HG03159 (cell line): ENCODE measurements around the gene RGL3.
"Not testable (repeated sequence)": the region's sequence is repeated elsewhere in the genome, so short reads cannot be mapped to it uniquely, and the experiment has no call there.

Experiments used
- ATAC-seq: cut with Tn5 transposase; IDR thresholded peaks from one replicate; pipeline ENCODE4 v1.9.1; 2021; ENCODE audit warnings: mild to moderate bottlenecking, moderate library complexity; ENCODE audit not compliant: unreplicated experiment

Gene RGL3

DNA sequence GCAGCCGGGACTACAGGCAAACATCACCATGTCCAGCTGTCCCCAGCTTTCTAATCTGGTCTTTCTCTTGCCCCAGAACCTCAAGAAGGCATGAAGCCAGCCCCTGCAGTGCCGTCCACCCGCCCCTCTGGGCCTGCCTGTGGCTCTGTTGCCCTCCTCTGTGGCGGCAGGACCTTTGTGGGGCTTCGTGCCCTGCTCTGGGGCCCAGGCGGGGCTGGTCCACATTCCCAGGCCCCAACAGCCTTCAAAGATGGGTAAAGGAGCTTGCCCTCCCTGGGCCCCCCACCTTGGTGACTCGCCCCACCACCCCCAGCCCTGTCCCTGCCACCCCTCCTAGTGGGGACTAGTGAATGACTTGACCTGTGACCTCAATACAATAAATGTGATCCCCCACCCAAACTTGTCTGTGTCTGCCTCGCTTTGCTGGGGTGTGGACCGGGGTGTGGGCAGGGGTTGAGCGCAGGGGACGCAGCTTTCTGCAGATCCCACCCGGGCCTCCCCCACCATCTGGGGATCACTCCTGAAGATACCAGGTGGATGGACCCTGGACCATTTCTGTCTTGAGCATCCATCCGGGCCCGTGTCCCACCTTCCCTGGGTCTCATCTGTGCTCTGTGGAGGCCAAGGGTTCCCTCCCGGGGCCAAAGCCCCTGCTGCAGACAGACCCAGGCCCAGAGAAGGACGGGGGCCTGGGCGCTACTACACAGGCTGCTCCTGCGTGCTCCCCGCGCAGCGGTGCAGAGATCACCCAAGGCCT, 31.6 kb upstream of the RGL3 start:
- ATAC-seq, result no peak

DNA sequence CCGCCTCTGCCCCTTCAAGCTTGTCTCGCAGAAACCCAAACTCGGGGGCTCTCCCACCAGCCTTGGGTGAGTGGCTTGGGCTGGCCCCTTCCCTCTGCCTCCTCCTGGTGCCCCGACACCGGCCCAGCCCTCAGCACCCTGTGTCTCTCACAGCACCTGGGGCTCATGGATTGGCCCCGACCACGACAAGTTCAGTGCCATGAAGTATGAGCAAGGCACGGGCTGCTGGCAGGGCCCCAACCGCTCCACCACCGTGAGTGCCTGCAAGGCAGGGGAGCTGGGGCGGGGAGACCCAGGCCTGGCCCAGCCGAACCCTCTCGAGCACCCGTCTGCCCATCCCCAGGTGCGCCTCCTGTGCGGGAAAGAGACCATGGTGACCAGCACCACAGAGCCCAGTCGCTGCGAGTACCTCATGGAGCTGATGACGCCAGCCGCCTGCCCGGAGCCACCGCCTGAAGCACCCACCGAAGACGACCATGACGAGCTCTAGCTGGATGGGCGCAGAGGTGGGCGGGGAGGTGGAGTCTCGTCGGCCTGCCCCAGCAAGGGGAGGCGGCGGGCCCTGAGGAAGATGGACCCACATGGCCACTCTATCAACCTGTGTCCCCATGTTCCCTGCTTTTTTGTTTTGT, 29.9 kb upstream of the RGL3 start:
- ATAC-seq, result no peak

DNA sequence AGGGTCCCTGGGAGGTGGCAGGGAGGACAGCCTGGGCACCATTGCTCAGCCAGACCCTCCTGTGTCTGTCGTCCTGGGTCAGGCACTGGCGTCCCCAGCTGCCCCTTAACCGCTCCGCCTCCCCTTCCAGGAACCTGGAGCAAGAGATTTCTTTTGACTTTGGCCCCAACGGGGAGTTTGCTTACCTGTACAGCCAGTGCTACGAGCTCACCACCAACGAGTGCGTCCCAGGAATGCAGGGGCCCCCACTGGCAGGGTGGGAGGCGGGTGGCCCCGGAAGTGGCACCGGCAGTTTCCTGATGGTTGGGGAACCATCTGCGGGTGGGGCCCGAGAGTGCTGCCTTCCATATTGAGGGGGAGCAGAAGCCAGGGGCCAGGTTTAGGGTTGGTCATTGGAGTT, 29.3 kb upstream of the RGL3 start:
- no peak for ATAC-seq

DNA sequence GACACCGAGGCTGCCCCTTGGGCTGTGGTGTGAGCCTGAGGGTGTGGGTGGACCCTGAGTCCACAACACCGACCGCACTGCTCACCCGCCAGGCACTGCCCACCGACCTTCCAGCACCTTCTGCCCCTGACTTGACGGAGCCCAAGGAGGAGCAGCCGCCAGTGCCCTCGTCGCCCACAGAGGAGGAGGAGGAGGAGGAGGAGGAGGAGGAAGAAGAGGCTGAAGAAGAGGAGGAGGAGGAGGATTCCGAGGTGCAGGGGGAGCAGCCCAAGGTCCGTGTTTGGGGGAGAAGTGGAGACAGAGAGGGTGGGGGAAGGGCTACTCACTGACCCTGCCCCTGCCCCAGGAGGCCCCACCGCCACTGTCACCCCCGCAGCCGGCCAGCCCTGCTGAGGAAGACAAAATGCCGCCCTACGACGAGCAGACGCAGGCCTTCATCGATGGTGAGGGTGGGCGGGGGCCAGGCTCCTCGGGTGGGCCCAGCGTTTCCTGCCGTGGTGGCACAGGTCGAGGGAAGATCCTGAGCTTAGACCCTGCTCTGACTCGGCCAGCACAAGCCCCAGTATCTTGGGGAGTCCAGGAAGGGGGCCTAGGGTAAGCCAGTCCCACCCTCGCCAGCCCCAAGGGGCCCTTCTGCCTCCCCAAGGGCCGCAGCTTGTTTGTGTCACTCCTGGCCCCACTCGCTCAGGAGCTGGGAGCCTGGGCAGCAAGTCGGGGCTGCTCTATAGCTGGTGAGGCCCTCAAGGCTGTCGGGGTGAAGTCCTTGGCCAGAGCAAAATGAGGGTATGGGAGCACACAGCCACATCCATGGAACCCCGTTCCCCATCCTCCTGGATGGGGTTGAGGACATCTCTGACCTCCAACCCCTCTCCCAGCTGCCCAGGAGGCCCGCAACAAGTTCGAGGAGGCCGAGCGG, 28.5 kb upstream of the RGL3 start:
- ATAC-seq, result no peak

DNA sequence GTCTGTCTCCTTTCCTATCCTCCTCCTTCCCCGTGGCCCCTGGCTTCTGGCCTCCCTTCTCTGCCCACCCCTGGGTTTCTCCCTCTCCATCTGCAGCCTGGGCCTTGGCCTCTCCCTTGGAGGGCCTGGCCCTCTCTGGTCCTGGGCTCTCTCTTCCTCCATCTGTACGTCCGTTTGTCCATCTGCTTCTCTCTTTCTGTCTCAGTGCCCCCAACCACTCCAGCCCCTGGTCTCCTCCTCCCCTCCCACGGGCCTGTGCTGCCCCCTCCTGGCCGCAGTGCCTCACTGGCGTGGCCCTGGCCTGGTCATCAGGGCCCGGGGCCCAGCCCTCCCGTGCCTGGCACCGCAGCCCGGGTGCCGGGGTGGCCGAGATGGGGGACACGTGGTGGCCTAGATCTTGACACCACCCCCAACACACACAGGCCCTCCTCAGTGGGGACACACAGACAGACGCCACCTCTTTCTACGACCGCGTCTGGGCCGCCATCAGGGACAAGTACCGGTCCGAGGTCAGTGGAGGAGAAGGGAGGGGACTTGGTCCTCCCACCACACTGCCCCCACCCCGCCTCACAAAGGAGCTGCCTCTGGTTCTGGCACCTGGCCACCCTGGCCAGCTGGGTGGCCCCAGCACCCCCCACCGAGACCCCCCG, 27.7 kb upstream of the RGL3 start:
- no peak for ATAC-seq

GRCh38 chr19:11446271-11446651, 27.1 kb upstream of the RGL3 start:
- no peak for ATAC-seq

DNA sequence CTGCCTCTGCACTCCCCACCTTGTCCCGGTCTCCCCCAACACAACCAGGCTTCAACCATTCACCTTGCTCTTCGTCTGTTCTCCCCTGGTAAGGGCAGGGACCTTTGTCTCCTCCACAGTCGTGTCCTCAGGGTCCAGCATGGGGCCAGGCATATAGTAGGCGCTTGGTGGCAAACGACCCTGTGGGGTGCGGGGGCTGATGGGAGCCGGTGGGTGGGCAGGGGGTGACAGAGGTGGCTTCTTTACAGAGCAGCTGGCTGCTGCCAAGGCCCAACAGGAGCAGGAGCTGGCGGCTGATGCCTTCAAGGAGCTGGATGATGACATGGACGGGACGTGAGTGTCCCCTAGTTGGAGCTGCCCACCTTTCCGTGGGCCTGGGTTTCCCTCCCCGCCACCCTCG, 26.0 kb upstream of the RGL3 start:
- ATAC-seq, result no peak

DNA sequence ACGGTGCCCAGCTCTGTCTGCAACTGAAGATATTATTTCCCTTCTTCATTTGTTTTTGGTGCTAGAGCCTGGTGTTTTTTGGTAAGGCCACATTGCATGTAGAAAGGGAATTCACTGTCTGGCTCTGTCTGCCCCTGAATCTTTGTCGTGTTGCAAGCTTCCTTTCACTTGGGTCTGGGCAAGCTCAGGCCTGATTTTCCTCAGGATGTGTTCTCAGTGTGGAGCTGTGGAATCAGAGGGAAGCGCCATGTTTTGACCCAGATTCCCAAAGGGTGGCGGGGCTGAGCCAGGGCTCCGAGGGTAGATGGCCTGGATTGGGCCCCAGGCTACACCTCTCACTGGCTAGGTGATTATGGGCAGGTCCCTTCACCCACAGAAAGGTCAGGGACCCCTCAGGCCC, 24.9 kb upstream of the RGL3 start:
- ATAC-seq, result no peak

GRCh38 chr19:11437955-11438354, 18.8 kb upstream of the RGL3 start:
- no peak for ATAC-seq

DNA sequence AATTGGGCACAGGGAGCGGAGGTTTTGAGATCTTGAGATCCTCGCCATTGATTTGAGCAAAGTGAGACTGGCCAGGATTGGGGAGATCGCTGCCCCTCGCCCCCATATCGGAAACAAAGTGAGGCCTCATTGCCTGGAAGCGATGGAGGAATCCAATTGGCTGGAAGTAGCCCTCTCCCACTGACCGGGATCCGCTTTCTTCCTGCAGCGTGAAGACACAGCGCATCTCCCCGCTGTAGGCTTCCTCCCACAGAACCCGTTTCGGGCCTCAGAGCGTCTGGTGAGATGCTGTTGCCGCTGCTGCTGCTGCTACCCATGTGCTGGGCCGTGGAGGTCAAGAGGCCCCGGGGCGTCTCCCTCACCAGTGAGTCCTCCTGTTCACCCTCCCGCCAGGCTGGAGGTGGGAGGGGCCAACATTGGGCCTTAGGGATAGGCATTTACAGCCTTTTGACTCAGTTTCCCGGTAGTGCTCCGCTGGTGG, 16.8 kb upstream of the RGL3 start:
- no peak for ATAC-seq

GRCh38 chr19:11435057-11435832, 16.1 kb upstream of the RGL3 start, which contains the start of the genes ODAD3 and PRKCSH:
ODAD3 (minus strand) TSS chr19:11435121; CDS start chr19:11435016, 105 bp downstream.
PRKCSH (plus strand) TSS chr19:11435635; CDS start chr19:11436118, 483 bp downstream.
- ATAC-seq, result peak; percentile 88

DNA sequence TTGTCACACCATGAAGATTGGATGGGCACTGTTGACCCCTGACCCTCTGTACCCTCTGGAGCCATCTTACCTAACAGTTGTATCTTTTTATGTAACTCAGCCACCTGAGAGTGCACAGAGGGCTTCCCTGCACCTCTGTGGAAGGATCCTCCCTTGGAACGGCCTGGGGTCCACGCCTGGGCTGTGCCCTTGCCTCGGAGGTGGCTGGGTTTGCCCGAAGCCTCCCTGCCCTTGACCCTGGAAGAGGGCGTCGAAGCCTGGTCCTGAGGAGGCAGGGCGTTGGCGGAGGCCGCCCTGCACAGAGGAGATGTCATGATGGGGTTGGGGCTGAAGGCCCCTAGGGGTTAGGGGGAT, 15.6 kb upstream of the RGL3 start:
- peak; percentile 11 for ATAC-seq

GRCh38 chr19:11433526-11433925, 14.4 kb upstream of the RGL3 start:
- not testable (repeated sequence) for ATAC-seq

- ATAC-seq, result no peak
Observed at GRCh38 chr19:11426656-11427055, 7.5 kb upstream of the RGL3 start.

DNA sequence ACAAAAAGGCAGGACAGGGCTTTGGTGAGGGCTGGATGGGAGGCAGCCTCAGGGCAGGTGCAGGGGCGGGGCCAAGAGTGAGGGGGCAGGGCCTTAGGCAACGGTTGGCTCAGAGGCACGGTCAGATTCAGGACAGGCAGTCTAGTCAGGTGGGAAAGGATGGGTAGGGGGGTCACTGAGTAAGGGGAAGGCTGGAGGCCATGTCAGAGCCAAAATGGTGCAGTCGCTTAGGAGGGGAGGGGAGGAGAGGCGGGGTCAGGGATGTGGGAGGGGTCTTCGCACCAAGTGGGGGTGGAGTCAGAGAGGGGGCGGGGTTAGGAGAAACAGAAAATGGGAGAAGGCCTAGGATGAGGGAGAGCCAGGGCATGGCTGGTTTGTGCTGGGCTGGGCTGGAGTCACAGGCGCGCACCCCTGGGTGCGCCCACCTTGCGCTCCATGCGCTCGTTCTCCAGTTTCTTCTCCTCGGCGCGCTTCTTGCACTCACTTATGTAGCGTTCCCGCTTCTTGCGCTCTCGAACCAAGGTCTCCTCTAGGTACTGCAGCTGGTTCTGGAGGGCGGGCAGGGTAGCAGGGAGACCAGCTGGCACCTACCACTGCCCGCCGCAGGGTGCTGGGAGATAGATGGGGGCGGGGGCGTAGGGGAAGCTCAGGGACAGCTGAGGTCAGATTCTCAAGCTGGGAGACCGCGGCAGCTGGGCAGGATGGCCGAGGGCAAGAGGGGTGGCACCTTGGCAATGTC, 6.8 kb upstream of the RGL3 start:
- no peak for ATAC-seq

GRCh38 chr19:11423791-11424181, 4.7 kb upstream of the RGL3 start:
- ATAC-seq, result no peak

DNA sequence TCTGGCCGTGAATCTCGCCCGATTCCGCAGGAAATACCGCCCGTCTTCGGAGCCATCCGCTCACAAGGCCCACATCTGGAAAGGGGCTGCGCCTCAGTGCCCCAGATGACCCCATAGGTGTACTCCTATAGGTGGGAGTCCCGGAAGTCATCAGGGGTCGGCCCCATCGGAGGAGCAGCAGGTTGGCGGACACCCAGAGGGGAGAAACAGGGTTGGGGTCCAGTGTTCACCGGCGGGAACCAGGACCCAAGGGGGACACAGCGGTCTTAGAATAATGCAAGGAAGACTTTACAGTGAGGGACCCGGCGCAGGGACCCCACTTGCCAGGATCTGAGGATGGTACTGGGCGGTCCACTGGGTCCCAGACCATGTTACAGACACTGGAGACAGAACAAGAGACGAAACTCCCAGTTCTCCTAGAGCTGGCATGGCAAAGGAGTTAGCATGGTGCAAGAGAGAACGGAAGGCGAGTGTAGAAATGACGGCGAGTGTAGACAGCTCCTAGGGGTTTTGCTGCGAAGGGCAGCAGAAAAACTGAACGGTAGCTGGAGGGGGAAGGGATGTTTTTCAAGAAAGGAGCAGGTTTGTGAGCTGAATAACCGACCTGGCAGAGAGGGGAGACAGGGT, 4.2 kb upstream of the RGL3 start:
- ATAC-seq, result no peak

GRCh38 chr19:11422163-11423065, 3.3 kb upstream of the RGL3 start:
- peak; percentile 48 for ATAC-seq
